Loucy (cell line): ENCODE measurements around the gene GNAI3.

Experiments used
- H2AFZ ChIP-seq: fragments of 200-600 bp; sonication (generic); 2 replicates; pipeline ENCODE4 v1.6.0; 2016; ENCODE audit warnings: antibody characterized with exemption, mild to moderate bottlenecking, low read length, moderate library complexity
- H3F3A ChIP-seq: fragments of 200-600 bp; 2 replicates; pipeline ENCODE4 v1.6.0; 2016; ENCODE audit warnings: antibody characterized with exemption, low read depth, mild to moderate bottlenecking
- H3K27me3 ChIP-seq: fragments of 200-600 bp; sonication (generic); 2 replicates; pipeline ENCODE4 v1.6.1; 2014; ENCODE audit warnings: low read length, mild to moderate bottlenecking; ENCODE audit not compliant: insufficient read depth, poor library complexity, severe bottlenecking
- H3K36me3 ChIP-seq: fragments of 200-600 bp; sonication (generic); 2 replicates; pipeline ENCODE4 v1.6.1; 2016; ENCODE audit warnings: low read length; ENCODE audit not compliant: insufficient read depth
- H3K4me1 ChIP-seq: fragments of 200-600 bp; sonication (generic); 2 replicates; pipeline ENCODE4 v1.5.1; 2014; ENCODE audit warnings: low read length, mild to moderate bottlenecking; ENCODE audit not compliant: insufficient read depth, poor library complexity, severe bottlenecking
- H3K4me2 ChIP-seq: fragments of 200-600 bp; sonication (generic); 2 replicates; pipeline ENCODE4 v1.6.0; 2014; ENCODE audit warnings: antibody characterized with exemption, low read length, low read depth, mild to moderate bottlenecking; ENCODE audit not compliant: poor library complexity, severe bottlenecking
- H3K4me3 ChIP-seq: fragments of 200-600 bp; sonication (generic); 2 replicates; pipeline ENCODE4 v1.5.1; 2014; ENCODE audit warnings: low read length, mild to moderate bottlenecking, mixed read lengths; ENCODE audit not compliant: poor library complexity, severe bottlenecking
- H3K79me2 ChIP-seq: fragments of 200-600 bp; sonication (generic); 2 replicates; pipeline ENCODE4 v1.6.1; 2014; ENCODE audit warnings: low read length; ENCODE audit not compliant: insufficient read depth
- H3K9ac ChIP-seq: fragments of 200-600 bp; sonication (generic); 2 replicates; pipeline ENCODE4 v1.6.0; 2014; ENCODE audit warnings: mild to moderate bottlenecking, low read depth, low read length, moderate library complexity; ENCODE audit not compliant: poor library complexity, severe bottlenecking
- H3K9me2 ChIP-seq: fragments of 200-600 bp; sonication (generic); replicated peaks from 2 replicates; pipeline ENCODE4 v1.6.1; 2016; ENCODE audit warnings: low read depth, low read length, mixed read lengths
- H3K9me3 ChIP-seq: fragments of 200-600 bp; sonication (generic); 2 replicates; pipeline ENCODE4 v1.6.1; 2014; ENCODE audit warnings: mild to moderate bottlenecking, antibody characterized with exemption, low read length, low read depth; ENCODE audit not compliant: insufficient read depth
- H4K20me1 ChIP-seq: fragments of 200-600 bp; sonication (generic); 2 replicates; pipeline ENCODE4 v1.6.0; 2014; ENCODE audit warnings: antibody characterized with exemption, low read length, mild to moderate bottlenecking; ENCODE audit not compliant: insufficient read depth, poor library complexity, severe bottlenecking
- CTCF ChIP-seq: fragments of 200-600 bp; sonication (generic); conservative IDR thresholded peaks from 2 replicates; pipeline ENCODE4 v1.5.1; 2014; ENCODE audit warnings: mild to moderate bottlenecking, antibody characterized with exemption, low read length
- EZH2phosphoT487 ChIP-seq: fragments of 200-600 bp; IDR thresholded peaks from 2 replicates; pipeline ENCODE4 v1.6.1; 2018; ENCODE audit warnings: antibody characterized with exemption, mild to moderate bottlenecking, moderate library complexity, borderline replicate concordance

GNAI3 gene

GRCh38 chr1:109578947-109579443, 30.6 kb downstream of the GNAI3 start:
- Histone ChIP-seq H3K9me3 (no peaks in the 10 kb centered on the region), H3K27me3 (no peaks in the 10 kb centered on the region), H3K4me2 (no peak overlapping the region), H3K4me3 (no peak overlapping the region), H3K4me1 (no peaks in the 10 kb centered on the region), H3K79me2 (peaks cover 13% of the 10 kb centered on the region; the same call in 1 of the 2 replicates), H3K36me3 (peaks cover 77% of the 10 kb centered on the region), H3K9ac (no peak overlapping the region), H3K9me2 (no peaks in the 10 kb centered on the region), H4K20me1 (no peaks in the 10 kb centered on the region), H3F3A (no peaks in the 10 kb centered on the region), H2AFZ (no peak overlapping the region)
- TF ChIP-seq CTCF (no peak), EZH2phosphoT487 (no peak)

DNA sequence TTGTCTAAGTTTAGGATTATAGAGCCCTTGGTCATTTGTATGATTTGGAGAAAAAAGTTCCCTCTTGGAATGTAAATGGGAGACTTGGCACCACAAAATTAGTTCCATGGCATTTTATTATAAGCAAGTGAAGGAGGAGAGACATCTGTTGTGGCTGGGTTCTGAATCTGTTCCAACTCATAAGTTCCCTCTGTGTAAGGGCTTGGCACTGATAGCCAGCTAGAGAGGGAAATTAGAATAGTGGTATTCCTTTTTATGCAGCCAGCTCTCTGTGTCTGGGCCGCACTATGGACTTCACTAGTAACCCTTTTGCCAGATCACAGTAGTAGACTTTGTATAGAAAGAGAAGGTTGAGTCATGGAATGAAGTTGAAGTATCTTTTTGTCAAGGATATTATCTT, 31.1 kb downstream of the GNAI3 start:
- TF ChIP-seq CTCF (no peak), EZH2phosphoT487 (no peak)
- Histone ChIP-seq H3K4me2 (no peak overlapping the region), H3K9me3 (no peaks in the 10 kb centered on the region), H3K36me3 (peaks cover 77% of the 10 kb centered on the region), H3K9ac (no peak overlapping the region), H3K27me3 (no peaks in the 10 kb centered on the region), H4K20me1 (no peaks in the 10 kb centered on the region), H3K79me2 (peaks cover 8% of the 10 kb centered on the region; the same call in 1 of the 2 replicates), H3F3A (no peaks in the 10 kb centered on the region), H3K9me2 (no peaks in the 10 kb centered on the region), H2AFZ (no peak overlapping the region), H3K4me3 (no peak overlapping the region), H3K4me1 (no peaks in the 10 kb centered on the region)

DNA sequence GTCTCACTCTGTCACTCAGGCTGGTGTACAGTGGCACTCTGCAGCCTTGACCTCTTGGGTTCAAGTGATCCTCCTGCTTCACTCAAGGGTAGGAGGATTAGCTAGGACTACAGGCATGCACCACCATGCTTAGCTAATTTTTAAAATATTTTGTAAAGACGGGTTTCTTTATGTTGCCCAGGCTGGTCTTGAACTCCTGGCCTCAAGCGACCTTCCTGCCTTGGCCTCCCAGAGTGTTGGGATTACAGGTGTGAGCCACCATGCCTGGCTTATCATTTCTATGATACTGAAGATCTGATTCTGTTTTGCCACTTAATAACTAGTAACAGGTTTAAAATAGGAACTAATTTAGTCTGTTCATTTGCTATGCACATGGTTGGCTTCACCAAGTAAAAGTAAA, 33.6 kb downstream of the GNAI3 start:
- H3K9ac ChIP-seq: no peak overlapping the region
- no peak overlapping the region for H2AFZ ChIP-seq
- no peaks in the 10 kb centered on the region for H3K27me3 ChIP-seq
- TF ChIP-seq EZH2phosphoT487 (no peak), CTCF (no peak)
- no peaks in the 10 kb centered on the region for H3K9me3 ChIP-seq
- H3K9me2 ChIP-seq: no peaks in the 10 kb centered on the region
- no peaks in the 10 kb centered on the region; the same call in 1 of the 2 replicates for H3K79me2 ChIP-seq
- no peaks in the 10 kb centered on the region for H3K4me1 ChIP-seq
- H3K36me3 ChIP-seq: peaks cover 86% of the 10 kb centered on the region
- H3K4me3 ChIP-seq: no peak overlapping the region
- no peaks in the 10 kb centered on the region for H4K20me1 ChIP-seq
- H3F3A ChIP-seq: no peaks in the 10 kb centered on the region
- H3K4me2 ChIP-seq: no peak overlapping the region
